ENCODE data around the gene CDH16. TPM values are rescaled to one million over a fixed set of nuclear protein-coding genes. Genes with fewer than 3 reads are reported as not detected.
A peak's percentile ranks its signal among the peaks of the same experiment; 100 is the strongest.

Gene CDH16
- total and polyA plus RNA-seq, 2 donors (not counting 1 experiment from before 2014, with no cell fraction given), result not detected

DNA sequence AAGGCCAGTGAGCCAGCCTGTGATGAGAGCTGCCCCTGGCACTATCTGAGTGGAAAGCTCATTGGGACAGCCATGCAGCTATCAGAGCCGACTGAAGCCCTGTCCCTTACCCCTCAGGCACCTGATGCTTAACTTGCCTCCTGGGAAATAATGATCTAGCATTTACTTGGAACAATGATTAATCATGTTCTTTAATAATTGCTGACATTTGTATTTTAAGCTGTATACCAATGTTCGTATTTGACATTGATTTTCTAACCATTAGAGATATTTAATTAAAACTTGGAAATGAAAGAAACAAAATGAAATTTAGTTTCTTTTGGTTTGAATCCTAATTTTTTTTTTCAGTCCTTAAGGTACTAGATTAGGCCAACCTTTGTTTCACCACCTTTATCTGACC, 27.9 kb downstream of the CDH16 start:
- no peaks in the 10 kb centered on the region for H4K20me1 ChIP-seq (ENCODE audit: control insufficient read depth, extremely low read depth, insufficient read depth, low read length)
- no peaks in the 10 kb centered on the region for H3K9me3 ChIP-seq (ENCODE audit: control insufficient read depth, insufficient read depth, low read depth, low read length)
- no peak overlapping the region for H3K27ac ChIP-seq (ENCODE audit: insufficient read depth, low read length)
- H3K4me3 ChIP-seq (replicated peaks in 1 of 4; ENCODE audit: control extremely low read depth in 1 of 4, insufficient read depth in 1 of 4, low read depth in 3 of 4, low read length in 4 of 4), result no peak overlapping the region
- no peak for TF ChIP-seq EZH2 (IDR thresholded peaks at IDR 0.05; ENCODE audit: low read length, missing control alignments)
- TF ChIP-seq, protein P1, sequence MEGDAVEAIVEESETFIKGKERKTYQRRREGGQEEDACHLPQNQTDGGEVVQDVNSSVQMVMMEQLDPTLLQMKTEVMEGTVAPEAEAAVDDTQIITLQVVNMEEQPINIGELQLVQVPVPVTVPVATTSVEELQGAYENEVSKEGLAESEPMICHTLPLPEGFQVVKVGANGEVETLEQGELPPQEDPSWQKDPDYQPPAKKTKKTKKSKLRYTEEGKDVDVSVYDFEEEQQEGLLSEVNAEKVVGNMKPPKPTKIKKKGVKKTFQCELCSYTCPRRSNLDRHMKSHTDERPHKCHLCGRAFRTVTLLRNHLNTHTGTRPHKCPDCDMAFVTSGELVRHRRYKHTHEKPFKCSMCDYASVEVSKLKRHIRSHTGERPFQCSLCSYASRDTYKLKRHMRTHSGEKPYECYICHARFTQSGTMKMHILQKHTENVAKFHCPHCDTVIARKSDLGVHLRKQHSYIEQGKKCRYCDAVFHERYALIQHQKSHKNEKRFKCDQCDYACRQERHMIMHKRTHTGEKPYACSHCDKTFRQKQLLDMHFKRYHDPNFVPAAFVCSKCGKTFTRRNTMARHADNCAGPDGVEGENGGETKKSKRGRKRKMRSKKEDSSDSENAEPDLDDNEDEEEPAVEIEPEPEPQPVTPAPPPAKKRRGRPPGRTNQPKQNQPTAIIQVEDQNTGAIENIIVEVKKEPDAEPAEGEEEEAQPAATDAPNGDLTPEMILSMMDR (conservative IDR thresholded peaks at IDR 0.05 in 1 of 2, IDR thresholded peaks at IDR 0.05 in 1 of 2; ENCODE audit: low read depth in 1 of 2, low read length in 2 of 2), result no peak
- no peaks in the 10 kb centered on the region for H3K79me2 ChIP-seq (ENCODE audit: control insufficient read depth, insufficient read depth, low read length)
- H3K4me1 ChIP-seq (ENCODE audit: control insufficient read depth, extremely low read depth, insufficient read depth, low read length), result no peaks in the 10 kb centered on the region
- no peak overlapping the region for H3K9ac ChIP-seq (ENCODE audit: insufficient read depth, low read length)
- H2AFZ ChIP-seq (ENCODE audit: low read length), result no peak overlapping the region
- no peak for DNase-seq (ENCODE audit: low read depth in 2 of 2)
- peaks cover 2% of the 10 kb centered on the region for H3K36me3 ChIP-seq (ENCODE audit: control insufficient read depth, insufficient read depth, low read length)
- no peaks in the 10 kb centered on the region for H3K27me3 ChIP-seq (ENCODE audit: control insufficient read depth, insufficient read depth, low read length)
- H3K4me2 ChIP-seq (ENCODE audit: extremely low read depth, insufficient read depth, low read length), result no peak overlapping the region

DNA sequence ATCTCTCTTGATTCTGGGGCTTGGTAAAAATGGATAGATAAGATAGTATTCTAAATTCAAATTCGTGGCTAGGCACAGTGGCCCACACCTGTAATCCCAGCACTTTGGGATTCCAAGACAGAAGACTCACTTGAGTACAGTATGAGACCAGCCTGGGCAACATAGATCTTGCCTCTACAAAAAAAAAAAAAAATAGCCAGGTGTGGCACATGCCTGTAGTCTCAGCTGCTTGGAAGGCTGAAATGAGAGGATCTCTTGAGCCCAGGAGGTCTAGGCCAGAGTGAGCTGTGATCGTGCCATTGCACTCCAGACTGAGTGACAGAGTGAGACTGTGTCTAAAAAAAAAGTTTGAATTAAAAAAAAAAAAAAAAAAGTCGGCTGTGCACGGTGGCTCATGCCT, 29.1 kb downstream of the CDH16 start:
- H3K27me3 ChIP-seq (ENCODE audit: control insufficient read depth, insufficient read depth, low read length), result no peaks in the 10 kb centered on the region
- H3K4me2 ChIP-seq (ENCODE audit: extremely low read depth, insufficient read depth, low read length), result no peak overlapping the region
- no peak for DNase-seq (ENCODE audit: low read depth in 2 of 2)
- H2AFZ ChIP-seq (ENCODE audit: low read length), result no peak overlapping the region
- no peaks in the 10 kb centered on the region for H3K9me3 ChIP-seq (ENCODE audit: control insufficient read depth, insufficient read depth, low read depth, low read length)
- H3K4me1 ChIP-seq (ENCODE audit: control insufficient read depth, extremely low read depth, insufficient read depth, low read length), result no peaks in the 10 kb centered on the region
- H4K20me1 ChIP-seq (ENCODE audit: control insufficient read depth, extremely low read depth, insufficient read depth, low read length), result no peaks in the 10 kb centered on the region
- no peaks in the 10 kb centered on the region for H3K79me2 ChIP-seq (ENCODE audit: control insufficient read depth, insufficient read depth, low read length)
- TF ChIP-seq EZH2 (IDR thresholded peaks at IDR 0.05; ENCODE audit: low read length, missing control alignments), result no peak
- TF ChIP-seq, protein P1 (conservative IDR thresholded peaks at IDR 0.05 in 1 of 2, IDR thresholded peaks at IDR 0.05 in 1 of 2; ENCODE audit: low read depth in 1 of 2, low read length in 2 of 2), result no peak
- H3K4me3 ChIP-seq (replicated peaks in 1 of 4; ENCODE audit: control extremely low read depth in 1 of 4, insufficient read depth in 1 of 4, low read depth in 3 of 4, low read length in 4 of 4), result no peak overlapping the region
- H3K27ac ChIP-seq (ENCODE audit: insufficient read depth, low read length), result no peak overlapping the region
- H3K9ac ChIP-seq (ENCODE audit: insufficient read depth, low read length), result no peak overlapping the region
- peaks cover 10% of the 10 kb centered on the region for H3K36me3 ChIP-seq (ENCODE audit: control insufficient read depth, insufficient read depth, low read length)

DNA sequence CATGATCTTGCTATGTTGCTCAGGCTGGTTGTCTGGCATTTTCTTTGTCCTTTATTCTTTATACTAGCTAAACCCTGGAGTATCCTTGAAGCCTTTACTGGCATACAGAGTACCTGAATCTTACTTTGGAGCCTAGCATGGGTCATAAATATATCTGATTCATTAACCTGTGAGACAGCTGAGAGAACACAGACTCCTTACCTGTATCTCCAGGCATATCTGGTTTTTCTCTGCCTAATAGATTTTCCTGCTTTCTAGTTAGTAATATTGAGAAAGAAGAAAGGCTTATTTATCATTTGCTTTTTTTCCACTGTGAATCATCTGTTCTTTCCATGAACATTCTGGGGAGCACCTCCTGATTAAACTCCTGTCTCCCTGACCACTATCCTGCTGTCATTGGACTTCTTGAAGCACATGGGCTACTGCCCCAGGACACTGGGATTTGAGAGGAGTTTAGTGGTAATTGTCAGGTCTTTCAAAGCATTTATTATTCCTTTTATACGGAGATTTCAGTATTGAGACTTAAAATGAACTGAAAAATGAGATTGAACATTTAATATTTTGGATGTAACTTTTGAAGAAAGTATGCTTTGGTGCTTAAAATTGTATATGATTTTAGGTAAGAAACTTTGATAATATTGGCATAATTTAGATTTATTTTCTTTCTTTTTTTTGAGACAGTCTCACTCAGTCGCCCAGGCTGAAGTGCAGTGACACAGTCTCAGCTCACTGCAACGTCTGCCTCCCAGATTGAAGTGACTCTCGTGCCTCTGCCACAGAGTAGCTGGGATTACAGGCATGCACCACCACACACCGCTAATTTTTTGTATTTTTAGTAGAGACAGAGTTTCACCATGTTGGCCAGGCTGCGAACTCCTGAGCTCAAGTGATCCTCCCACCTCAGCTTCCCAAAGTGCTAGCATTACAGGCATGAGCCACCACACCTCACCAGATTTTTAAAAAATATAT, 29.8 kb downstream of the CDH16 start:
- Histone ChIP-seq H3K4me1 (ENCODE audit: control insufficient read depth, extremely low read depth, insufficient read depth, low read length) (no peaks in the 10 kb centered on the region), H3K36me3 (ENCODE audit: control insufficient read depth, insufficient read depth, low read length) (peaks cover 12% of the 10 kb centered on the region), H2AFZ (ENCODE audit: low read length) (no peak overlapping the region), H4K20me1 (ENCODE audit: control insufficient read depth, extremely low read depth, insufficient read depth, low read length) (no peaks in the 10 kb centered on the region), H3K4me3 (replicated peaks in 1 of 4; ENCODE audit: control extremely low read depth in 1 of 4, insufficient read depth in 1 of 4, low read depth in 3 of 4, low read length in 4 of 4) (no peak overlapping the region), H3K27me3 (ENCODE audit: control insufficient read depth, insufficient read depth, low read length) (no peaks in the 10 kb centered on the region), H3K9ac (ENCODE audit: insufficient read depth, low read length) (no peak overlapping the region), H3K4me2 (ENCODE audit: extremely low read depth, insufficient read depth, low read length) (no peak overlapping the region), H3K79me2 (ENCODE audit: control insufficient read depth, insufficient read depth, low read length) (no peaks in the 10 kb centered on the region), H3K27ac (ENCODE audit: insufficient read depth, low read length) (no peak overlapping the region), H3K9me3 (ENCODE audit: control insufficient read depth, insufficient read depth, low read depth, low read length) (no peaks in the 10 kb centered on the region)
- peak in 1 of 2 donors; percentile 43 for DNase-seq (ENCODE audit: low read depth in 2 of 2)
- TF ChIP-seq, protein P1 (conservative IDR thresholded peaks at IDR 0.05 in 1 of 2, IDR thresholded peaks at IDR 0.05 in 1 of 2; ENCODE audit: low read depth in 1 of 2, low read length in 2 of 2), result no peak
- no peak for TF ChIP-seq EZH2 (IDR thresholded peaks at IDR 0.05; ENCODE audit: low read length, missing control alignments)

Data from fibroblast of lung (primary cell).